Hepatic stellate cell (primary cell): ENCODE data around the gene FOXE3.
A peak's percentile ranks its signal among the peaks of the same experiment; 100 is the strongest.

Source experiments
- DNase-seq: peaks from one replicate; pipeline ENCODE4 v3.0.0; 2011; ENCODE audit warnings: low spot score

FOXE3 gene

GRCh38 chr1:47415728-47416318 is at the start of gene FOXE3:
TSS of gene FOXE3 (plus strand) at chr1:47416285. CDS start at chr1:47416316, 31 bp downstream.
- no peak for DNase-seq

- no peak for DNase-seq
These were observed 48.4 kb upstream of the FOXE3 start for GRCh38 chr1:47367651-47368050.

GRCh38 chr1:47371016-47371517 is 45.0 kb upstream of the FOXE3 start:
- no peak for DNase-seq

GRCh38 chr1:47374501-47374900 is 41.6 kb upstream of the FOXE3 start:
- DNase-seq = no peak

GRCh38 chr1:47378147-47378546 is 37.9 kb upstream of the FOXE3 start:
- no peak for DNase-seq

- DNase-seq = no peak
These were observed 35.4 kb upstream of the FOXE3 start for GRCh38 chr1:47380699-47381098.

GRCh38 chr1:47382399-47382983 is 33.6 kb upstream of the FOXE3 start:
- no peak for DNase-seq

- DNase-seq = no peak
These were observed 32.0 kb upstream of the FOXE3 start for GRCh38 chr1:47384083-47384482.

GRCh38 chr1:47385020-47385419 is 31.1 kb upstream of the FOXE3 start:
- no peak for DNase-seq

GRCh38 chr1:47386268-47386667 is 29.8 kb upstream of the FOXE3 start:
- no peak for DNase-seq

GRCh38 chr1:47388030-47388890 is 27.8 kb upstream of the FOXE3 start:
- no peak for DNase-seq

GRCh38 chr1:47388891-47389238 is 27.2 kb upstream of the FOXE3 start:
- DNase-seq = peak; percentile 69

- no peak for DNase-seq
These were observed 26.4 kb upstream of the FOXE3 start for GRCh38 chr1:47389731-47390130.

GRCh38 chr1:47390843-47391242 is 25.2 kb upstream of the FOXE3 start:
- DNase-seq = no peak

- no peak for DNase-seq
These were observed 22.9 kb upstream of the FOXE3 start for GRCh38 chr1:47393141-47393540.

GRCh38 chr1:47395433-47395832 is 20.7 kb upstream of the FOXE3 start:
- DNase-seq = no peak

GRCh38 chr1:47396671-47397196 is 19.4 kb upstream of the FOXE3 start:
- DNase-seq = no peak

- DNase-seq = no peak
These were observed 16.8 kb upstream of the FOXE3 start for GRCh38 chr1:47399138-47399845.

GRCh38 chr1:47399846-47400155 is 16.3 kb upstream of the FOXE3 start:
- DNase-seq = no peak

GRCh38 chr1:47401761-47402160 is 14.3 kb upstream of the FOXE3 start:
- no peak for DNase-seq

- no peak for DNase-seq
These were observed 13.5 kb upstream of the FOXE3 start for GRCh38 chr1:47402591-47402990.

- DNase-seq = no peak
These were observed 12.7 kb upstream of the FOXE3 start for GRCh38 chr1:47403321-47403910.
